ENCODE results near the gene NAA11.
"Not testable (repeated sequence)": the region's sequence is repeated elsewhere in the genome, so short reads cannot be mapped to it uniquely, and the experiment has no call there.

NAA11 gene

GRCh38 chr4:79308137-79308536, 17.7 kb downstream of the NAA11 start:
- DNase-seq (ENCODE audit: low read depth) = no peak

GRCh38 chr4:79306795-79307194, 19.1 kb downstream of the NAA11 start:
- no peak for DNase-seq (ENCODE audit: low read depth)

- no peak for DNase-seq (ENCODE audit: low read depth)
Observed at GRCh38 chr4:79300280-79300679, 25.6 kb downstream of the NAA11 start.

GRCh38 chr4:79298484-79298883, 27.4 kb downstream of the NAA11 start:
- no peak for DNase-seq (ENCODE audit: low read depth)

- DNase-seq (ENCODE audit: low read depth) = no peak
Observed at GRCh38 chr4:79298027-79298426, 27.8 kb downstream of the NAA11 start.

GRCh38 chr4:79297479-79297878, 28.4 kb downstream of the NAA11 start:
- no peak for DNase-seq (ENCODE audit: low read depth)

- no peak for DNase-seq (ENCODE audit: low read depth)
Observed at GRCh38 chr4:79296768-79297428, 29.0 kb downstream of the NAA11 start.

GRCh38 chr4:79295086-79295485, 30.8 kb downstream of the NAA11 start:
- no peak for DNase-seq (ENCODE audit: low read depth)

- DNase-seq (ENCODE audit: low read depth) = no peak
Observed at GRCh38 chr4:79294064-79294463, 31.8 kb downstream of the NAA11 start.

GRCh38 chr4:79292008-79292407, 33.9 kb downstream of the NAA11 start:
- no peak for DNase-seq (ENCODE audit: low read depth)

GRCh38 chr4:79290376-79290775, 35.5 kb downstream of the NAA11 start:
- DNase-seq (ENCODE audit: low read depth) = no peak

GRCh38 chr4:79288185-79288584, 37.7 kb downstream of the NAA11 start:
- DNase-seq (ENCODE audit: low read depth) = no peak

- no peak for DNase-seq (ENCODE audit: low read depth)
Observed at GRCh38 chr4:79287718-79288117, 38.1 kb downstream of the NAA11 start.

- no peak for DNase-seq (ENCODE audit: low read depth)
Observed at GRCh38 chr4:79287076-79287475, 38.8 kb downstream of the NAA11 start.

- DNase-seq (ENCODE audit: low read depth) = no peak
Observed at GRCh38 chr4:79281566-79282359, 44.1 kb downstream of the NAA11 start.

- not testable (repeated sequence) for DNase-seq (ENCODE audit: low read depth)
Observed at GRCh38 chr4:79277467-79277866, 48.4 kb downstream of the NAA11 start.

- no peak for DNase-seq (ENCODE audit: low read depth)
Observed at GRCh38 chr4:79273915-79274314, 51.9 kb downstream of the NAA11 start.

GRCh38 chr4:79272761-79273160, 53.1 kb downstream of the NAA11 start:
- no peak for DNase-seq (ENCODE audit: low read depth)

GRCh38 chr4:79272126-79272525, 53.7 kb downstream of the NAA11 start:
- DNase-seq (ENCODE audit: low read depth) = no peak

GRCh38 chr4:79267671-79268070, 58.2 kb downstream of the NAA11 start:
- no peak for DNase-seq (ENCODE audit: low read depth)
